Measurements from ENCODE around the gene CLEC5A.

DNA sequence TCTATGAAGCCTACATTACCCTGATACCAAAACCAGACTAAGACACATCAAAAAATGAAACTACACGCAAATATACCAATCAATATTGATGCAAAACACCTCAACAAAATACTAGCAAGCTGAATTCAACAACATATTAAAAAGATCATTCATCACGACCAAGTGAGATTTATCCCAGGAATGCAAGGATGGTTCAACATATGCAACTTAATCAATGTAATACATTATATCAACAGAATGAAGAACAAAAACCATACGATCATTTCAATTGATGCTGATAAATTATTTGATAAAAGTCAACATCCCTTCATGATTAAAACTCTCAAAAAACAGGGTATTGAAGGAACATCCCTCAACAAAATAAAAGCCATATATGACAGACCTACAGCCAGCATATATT lies 5.7 kb downstream of the CLEC5A start:
- TF ChIP-seq, protein P1, sequence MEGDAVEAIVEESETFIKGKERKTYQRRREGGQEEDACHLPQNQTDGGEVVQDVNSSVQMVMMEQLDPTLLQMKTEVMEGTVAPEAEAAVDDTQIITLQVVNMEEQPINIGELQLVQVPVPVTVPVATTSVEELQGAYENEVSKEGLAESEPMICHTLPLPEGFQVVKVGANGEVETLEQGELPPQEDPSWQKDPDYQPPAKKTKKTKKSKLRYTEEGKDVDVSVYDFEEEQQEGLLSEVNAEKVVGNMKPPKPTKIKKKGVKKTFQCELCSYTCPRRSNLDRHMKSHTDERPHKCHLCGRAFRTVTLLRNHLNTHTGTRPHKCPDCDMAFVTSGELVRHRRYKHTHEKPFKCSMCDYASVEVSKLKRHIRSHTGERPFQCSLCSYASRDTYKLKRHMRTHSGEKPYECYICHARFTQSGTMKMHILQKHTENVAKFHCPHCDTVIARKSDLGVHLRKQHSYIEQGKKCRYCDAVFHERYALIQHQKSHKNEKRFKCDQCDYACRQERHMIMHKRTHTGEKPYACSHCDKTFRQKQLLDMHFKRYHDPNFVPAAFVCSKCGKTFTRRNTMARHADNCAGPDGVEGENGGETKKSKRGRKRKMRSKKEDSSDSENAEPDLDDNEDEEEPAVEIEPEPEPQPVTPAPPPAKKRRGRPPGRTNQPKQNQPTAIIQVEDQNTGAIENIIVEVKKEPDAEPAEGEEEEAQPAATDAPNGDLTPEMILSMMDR (IDR thresholded peaks at IDR 0.05; ENCODE audit: insufficient read depth, low read depth, low read length), result no peak
- no peak for TF ChIP-seq EZH2 (IDR thresholded peaks at IDR 0.05; ENCODE audit: insufficient read depth, low read length)

All from astrocyte (in vitro differentiated cells and primary cell).